ENCODE results near the gene BIN1. TPM values are rescaled to one million over a fixed set of nuclear protein-coding genes. Genes with fewer than 3 reads are reported as not detected.

Gene BIN1
- polyA plus RNA-seq, 4 donors, result 6.7 to 54.3 (median 28.7) TPM

- Histone ChIP-seq H3K27ac (ENCODE audit: low read depth in 1 of 3, low read length in 2 of 3) (no peak overlapping the region), H3K27me3 (ENCODE audit: control insufficient read depth in 3 of 3, insufficient read depth in 3 of 3, low read length in 3 of 3) (no peaks in the 10 kb centered on the region), H3K4me3 (ENCODE audit: low read depth in 1 of 3, low read length in 3 of 3) (no peak overlapping the region), H3K36me3 (ENCODE audit: control insufficient read depth in 3 of 3, insufficient read depth in 2 of 3, low read depth in 1 of 3, low read length in 3 of 3) (no peaks in the 10 kb centered on the region), H3K9me3 (ENCODE audit: control insufficient read depth in 2 of 2, insufficient read depth in 1 of 2, low read depth in 1 of 2, low read length in 1 of 2) (no peaks in the 10 kb centered on the region), H3K4me1 (ENCODE audit: control insufficient read depth in 3 of 3, insufficient read depth in 2 of 3, low read depth in 1 of 3, low read length in 2 of 3) (peaks cover 0 to 46% (median 8%) of the 10 kb centered on the region in 3 donors)
- FAIRE-seq, result no peak
- DNase-seq, result no peak
These were observed 108.5 kb downstream of the BIN1 start for GRCh38 chr2:126998486-126998885.

Other genes starting within 250 kb of the BIN1 start
- not detected for gene TEX51, start 208.3 kb downstream of the BIN1 start, polyA plus RNA-seq
- gene CYP27C1, start 113.1 kb upstream of the BIN1 start, polyA plus RNA-seq, result 1 to 10 TPM in 1 of 4 donors, under 1 TPM in 1, not detected in 2; 0.24 to 1.2 TPM
- gene ERCC3, start 187.0 kb upstream of the BIN1 start, polyA plus RNA-seq, result 10 to 100 TPM; 13.8 to 38.9 (median 17.9) TPM